HL-60 (cell line): ENCODE data around the gene CDH22.

Experiments
- DNase-seq, 2 experiments: peaks; one replicate each; pipeline ENCODE4 v3.0.0-alpha.2; 2010 to 2020; ENCODE audit warnings: low read depth in 1 of 2, low spot score in 1 of 2
- H3K27ac ChIP-seq: fragments of 250-450 bp; sonication (Bioruptor Pico); replicated peaks from 2 replicates; pipeline ENCODE4 v1.5.1; 2020; ENCODE audit warnings: mild to moderate bottlenecking, moderate library complexity
- H3K27me3 ChIP-seq: fragments of 250-450 bp; sonication (Bioruptor Pico); 2 replicates; pipeline ENCODE4 v1.5.1; 2021; ENCODE audit warnings: mild to moderate bottlenecking, moderate library complexity; ENCODE audit not compliant: insufficient read depth, poor library complexity, severe bottlenecking
- H3K4me3 ChIP-seq: replicated peaks from 2 replicates; pipeline ENCODE4 v1.5.1; 2011; ENCODE audit warnings: mild to moderate bottlenecking, control low read depth, low read length; ENCODE audit not compliant: insufficient read depth
- CTCF ChIP-seq: IDR thresholded peaks from one replicate; pipeline ENCODE4 v1.5.1; 2011; ENCODE audit warnings: low read length, control low read depth, inconsistent platforms; ENCODE audit not compliant: insufficient read depth
- GABPA ChIP-seq: IDR thresholded peaks from 2 replicates; pipeline ENCODE4 v1.6.1; 2012; ENCODE audit warnings: low read depth
- POLR2AphosphoS5 ChIP-seq: IDR thresholded peaks from 2 replicates; pipeline ENCODE4 v1.6.1; 2012; ENCODE audit warnings: low read depth
- SPI1 ChIP-seq: IDR thresholded peaks from 2 replicates; pipeline ENCODE4 v1.6.1; 2012; ENCODE audit warnings: low read depth, mild to moderate bottlenecking, borderline replicate concordance
- TF ChIP-seq, protein P1 (sequence below): IDR thresholded peaks from 2 replicates; pipeline ENCODE4 v1.6.1; 2012; ENCODE audit warnings: low read depth; ENCODE audit not compliant: insufficient replicate concordance

The CDH22 gene

GRCh38 chr20:46128310-46129151 lies 179.8 kb downstream of the CDH22 start:
- no peak overlapping the region for H3K4me3 ChIP-seq
- no peak overlapping the region for H3K27ac ChIP-seq
- peaks cover 5% of the 10 kb centered on the region for H3K27me3 ChIP-seq
- no peak for DNase-seq
- TF ChIP-seq CTCF = peak; percentile 16
- TF ChIP-seq, protein P1, sequence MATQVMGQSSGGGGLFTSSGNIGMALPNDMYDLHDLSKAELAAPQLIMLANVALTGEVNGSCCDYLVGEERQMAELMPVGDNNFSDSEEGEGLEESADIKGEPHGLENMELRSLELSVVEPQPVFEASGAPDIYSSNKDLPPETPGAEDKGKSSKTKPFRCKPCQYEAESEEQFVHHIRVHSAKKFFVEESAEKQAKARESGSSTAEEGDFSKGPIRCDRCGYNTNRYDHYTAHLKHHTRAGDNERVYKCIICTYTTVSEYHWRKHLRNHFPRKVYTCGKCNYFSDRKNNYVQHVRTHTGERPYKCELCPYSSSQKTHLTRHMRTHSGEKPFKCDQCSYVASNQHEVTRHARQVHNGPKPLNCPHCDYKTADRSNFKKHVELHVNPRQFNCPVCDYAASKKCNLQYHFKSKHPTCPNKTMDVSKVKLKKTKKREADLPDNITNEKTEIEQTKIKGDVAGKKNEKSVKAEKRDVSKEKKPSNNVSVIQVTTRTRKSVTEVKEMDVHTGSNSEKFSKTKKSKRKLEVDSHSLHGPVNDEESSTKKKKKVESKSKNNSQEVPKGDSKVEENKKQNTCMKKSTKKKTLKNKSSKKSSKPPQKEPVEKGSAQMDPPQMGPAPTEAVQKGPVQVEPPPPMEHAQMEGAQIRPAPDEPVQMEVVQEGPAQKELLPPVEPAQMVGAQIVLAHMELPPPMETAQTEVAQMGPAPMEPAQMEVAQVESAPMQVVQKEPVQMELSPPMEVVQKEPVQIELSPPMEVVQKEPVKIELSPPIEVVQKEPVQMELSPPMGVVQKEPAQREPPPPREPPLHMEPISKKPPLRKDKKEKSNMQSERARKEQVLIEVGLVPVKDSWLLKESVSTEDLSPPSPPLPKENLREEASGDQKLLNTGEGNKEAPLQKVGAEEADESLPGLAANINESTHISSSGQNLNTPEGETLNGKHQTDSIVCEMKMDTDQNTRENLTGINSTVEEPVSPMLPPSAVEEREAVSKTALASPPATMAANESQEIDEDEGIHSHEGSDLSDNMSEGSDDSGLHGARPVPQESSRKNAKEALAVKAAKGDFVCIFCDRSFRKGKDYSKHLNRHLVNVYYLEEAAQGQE = no peak

- Histone ChIP-seq H3K4me3 (no peak overlapping the region), H3K27ac (no peak overlapping the region), H3K27me3 (peaks cover 5% of the 10 kb centered on the region)
- DNase-seq = no peak
- TF ChIP-seq POLR2AphosphoS5 = no peak
- TF ChIP-seq, protein P1 = no peak
- TF ChIP-seq CTCF = no peak
- TF ChIP-seq SPI1 = no peak
- TF ChIP-seq GABPA = no peak
These were observed 180.8 kb downstream of the CDH22 start for GRCh38 chr20:46127396-46128010.

DNA sequence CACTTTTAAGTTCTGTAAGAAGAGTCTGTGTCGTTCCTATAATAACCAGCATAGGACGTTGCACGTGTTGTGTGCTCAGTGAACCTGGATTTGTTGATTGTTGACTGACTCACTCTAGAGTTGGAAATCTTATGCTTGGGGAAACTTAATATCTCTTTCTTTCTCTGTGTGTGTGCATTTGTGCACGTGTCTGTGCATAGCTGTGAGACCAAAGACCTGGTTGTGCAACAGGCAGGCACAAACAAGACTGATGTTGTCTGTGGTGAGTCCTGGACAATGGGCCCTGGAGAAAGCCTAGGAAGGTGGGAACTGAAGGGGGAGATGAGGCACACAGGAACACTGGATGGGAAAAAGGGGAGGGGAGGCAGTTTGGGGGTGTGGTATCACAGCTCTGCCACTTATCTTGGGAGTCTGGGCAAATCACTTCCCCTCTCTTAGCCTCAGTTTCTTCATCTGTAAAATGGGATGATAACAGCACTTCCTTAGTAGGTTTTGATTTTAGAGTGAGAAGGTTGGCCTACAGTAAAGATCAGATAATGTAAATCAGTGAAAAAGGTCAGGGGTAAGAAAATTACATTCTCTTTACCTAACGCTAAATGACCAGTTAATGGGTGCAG lies 181.8 kb downstream of the CDH22 start:
- no peak for DNase-seq
- H3K27ac ChIP-seq = no peak overlapping the region
- H3K4me3 ChIP-seq = no peak overlapping the region
- TF ChIP-seq POLR2AphosphoS5 (no peak), SPI1 (no peak), CTCF (no peak), GABPA (no peak)
- TF ChIP-seq, protein P1 = no peak
- peaks cover 5% of the 10 kb centered on the region for H3K27me3 ChIP-seq
